Germinal center (tissue), 1 donor: ENCODE results near the gene MAP3K2.
A peak's percentile ranks its signal among the peaks of the same experiment; 100 is the strongest.

Source experiments
- DNase-seq: peaks from one replicate; pipeline ENCODE4 v3.0.0; 2012; ENCODE audit warnings: mixed read lengths, low spot score

MAP3K2 gene, protein sequence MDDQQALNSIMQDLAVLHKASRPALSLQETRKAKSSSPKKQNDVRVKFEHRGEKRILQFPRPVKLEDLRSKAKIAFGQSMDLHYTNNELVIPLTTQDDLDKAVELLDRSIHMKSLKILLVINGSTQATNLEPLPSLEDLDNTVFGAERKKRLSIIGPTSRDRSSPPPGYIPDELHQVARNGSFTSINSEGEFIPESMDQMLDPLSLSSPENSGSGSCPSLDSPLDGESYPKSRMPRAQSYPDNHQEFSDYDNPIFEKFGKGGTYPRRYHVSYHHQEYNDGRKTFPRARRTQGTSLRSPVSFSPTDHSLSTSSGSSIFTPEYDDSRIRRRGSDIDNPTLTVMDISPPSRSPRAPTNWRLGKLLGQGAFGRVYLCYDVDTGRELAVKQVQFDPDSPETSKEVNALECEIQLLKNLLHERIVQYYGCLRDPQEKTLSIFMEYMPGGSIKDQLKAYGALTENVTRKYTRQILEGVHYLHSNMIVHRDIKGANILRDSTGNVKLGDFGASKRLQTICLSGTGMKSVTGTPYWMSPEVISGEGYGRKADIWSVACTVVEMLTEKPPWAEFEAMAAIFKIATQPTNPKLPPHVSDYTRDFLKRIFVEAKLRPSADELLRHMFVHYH

DNA sequence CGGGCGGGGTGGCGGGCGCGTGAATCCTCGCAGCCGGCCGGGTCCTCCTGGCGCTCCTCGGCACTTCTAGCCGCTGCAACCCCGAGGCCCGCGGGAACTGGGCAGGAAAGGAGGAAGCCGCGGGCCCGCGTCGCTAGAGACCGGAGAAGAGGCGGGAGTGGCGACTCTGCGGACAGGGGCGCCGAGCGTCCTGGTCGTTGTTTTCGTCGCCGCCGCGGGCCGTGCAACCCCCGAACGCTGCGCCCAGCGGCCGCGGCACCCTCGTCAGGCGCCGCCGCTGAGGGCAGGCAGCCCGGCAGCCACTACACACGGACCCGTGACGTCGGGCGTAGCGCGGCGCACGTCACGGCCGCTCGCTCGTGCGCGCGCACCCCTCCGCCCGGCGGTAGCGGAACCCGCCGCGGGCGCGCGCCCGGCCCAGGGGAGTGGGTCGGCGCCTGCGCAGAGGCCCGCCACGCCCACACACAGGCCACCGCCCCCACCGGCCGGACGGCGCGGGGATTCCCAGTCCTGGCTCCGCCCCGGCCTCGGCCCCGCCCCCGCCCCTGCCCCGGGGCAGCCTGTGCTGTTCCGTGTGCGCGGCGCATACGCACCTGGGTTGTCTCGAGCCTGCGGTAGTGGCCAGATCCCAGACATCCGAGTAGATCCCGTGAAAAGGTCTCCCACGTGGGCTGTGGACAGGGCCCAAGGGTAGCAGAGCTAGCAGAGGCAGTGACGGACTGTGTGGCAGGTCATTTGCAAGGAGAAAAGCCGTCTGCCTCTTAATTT is at the start of gene MAP3K2:
Gene MAP3K2 (minus strand): TSS at position 321 of the 768 bp plus-strand sequence. CDS start 44,846 bp downstream, outside the sequence.
- peak; percentile 99 for DNase-seq

DNA sequence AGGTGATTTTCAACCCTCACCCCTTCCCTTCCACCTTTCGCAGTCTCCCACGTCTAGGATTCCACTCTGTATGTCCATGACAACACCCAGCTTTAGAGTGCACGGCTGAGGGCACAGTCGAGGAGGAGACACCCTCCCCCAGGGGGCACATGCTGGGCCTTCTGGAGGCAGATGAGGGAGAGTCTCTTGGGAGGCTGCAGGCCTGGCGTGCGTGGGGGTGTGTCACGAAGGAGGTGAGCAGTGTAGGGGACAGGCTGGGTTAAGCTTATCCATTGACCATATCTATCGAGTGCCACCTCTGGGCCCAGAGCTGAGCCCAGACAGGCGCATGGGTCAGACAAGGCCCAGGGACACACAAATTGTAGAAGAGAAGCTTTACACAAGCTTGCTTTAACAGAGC is 49.3 kb upstream of the MAP3K2 start:
- DNase-seq = no peak

DNA sequence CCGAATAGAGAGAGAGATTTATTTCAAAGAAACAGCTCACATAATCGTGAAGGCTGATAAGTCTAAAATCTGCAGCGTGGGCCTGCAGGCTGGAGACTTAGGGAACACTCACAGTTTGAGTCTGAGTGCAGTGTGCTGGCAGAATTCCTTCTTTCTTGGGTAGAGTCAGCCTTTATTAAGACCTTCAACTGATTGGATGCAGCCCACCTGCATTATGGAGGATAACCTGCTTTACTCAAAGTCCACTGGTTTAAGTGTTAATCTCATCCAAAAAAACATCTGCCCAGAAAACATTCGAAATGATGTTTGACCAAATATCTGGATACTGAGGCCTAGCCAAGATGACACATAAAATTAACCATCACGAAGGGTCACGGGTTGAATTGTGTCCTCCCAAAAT is 46.7 kb upstream of the MAP3K2 start:
- no peak for DNase-seq

DNA sequence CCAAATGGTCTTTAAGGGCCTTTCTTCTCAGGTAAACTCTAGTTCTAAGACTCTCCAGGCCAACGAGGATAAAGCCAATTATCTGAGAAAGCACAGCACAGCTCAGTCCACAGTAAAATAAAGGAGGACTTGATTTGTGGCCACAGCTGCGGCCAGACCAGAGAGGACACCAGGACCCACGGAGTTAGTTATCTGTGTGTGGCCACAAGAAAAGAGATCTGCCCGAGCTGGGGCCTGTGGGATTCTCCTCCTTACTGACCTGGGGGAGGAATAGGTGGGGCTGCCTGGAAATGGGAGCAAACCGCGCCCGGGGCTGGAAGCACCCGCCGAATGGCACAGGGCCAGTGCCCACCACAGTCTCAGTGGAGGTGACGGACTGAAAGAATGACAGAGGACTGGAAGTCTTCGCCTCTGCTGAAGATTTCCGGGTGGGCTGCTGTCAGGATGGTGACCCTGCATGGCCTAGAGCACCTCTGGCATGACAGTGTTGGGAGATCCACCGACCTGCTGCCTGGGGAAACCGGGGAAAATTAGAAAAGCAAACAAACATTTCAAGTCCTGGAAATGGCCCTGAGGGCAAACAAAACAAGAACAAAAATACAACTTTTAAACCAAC is 43.7 kb upstream of the MAP3K2 start:
- no peak for DNase-seq

DNA sequence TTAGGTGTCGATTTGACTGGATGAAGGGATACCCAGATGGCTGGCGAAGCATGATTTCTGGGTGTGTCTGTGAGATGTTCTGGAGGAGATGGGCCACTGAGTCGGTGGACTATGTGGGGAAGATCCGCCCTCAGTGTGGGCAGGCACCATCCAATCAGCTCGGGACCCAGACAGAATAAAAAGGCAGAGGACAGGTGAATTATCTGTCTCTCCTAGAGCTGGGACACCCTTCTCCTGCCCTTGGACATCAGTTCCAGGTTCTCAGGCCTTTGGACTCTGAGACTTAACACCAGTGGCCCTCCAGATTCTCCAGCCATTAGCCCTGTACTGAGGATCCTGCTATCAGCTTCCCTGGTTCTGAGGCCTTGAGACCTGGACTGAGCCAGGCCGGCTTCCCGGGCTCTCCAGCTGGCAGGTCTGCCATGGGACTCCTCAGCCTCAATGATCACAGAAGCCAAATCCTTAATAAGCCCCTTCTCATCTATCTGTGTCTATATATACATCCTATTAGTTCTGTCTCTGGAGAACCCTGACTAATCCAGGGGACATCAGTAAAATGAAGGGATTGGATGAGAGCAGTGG is 42.2 kb upstream of the MAP3K2 start:
- no peak for DNase-seq

DNA sequence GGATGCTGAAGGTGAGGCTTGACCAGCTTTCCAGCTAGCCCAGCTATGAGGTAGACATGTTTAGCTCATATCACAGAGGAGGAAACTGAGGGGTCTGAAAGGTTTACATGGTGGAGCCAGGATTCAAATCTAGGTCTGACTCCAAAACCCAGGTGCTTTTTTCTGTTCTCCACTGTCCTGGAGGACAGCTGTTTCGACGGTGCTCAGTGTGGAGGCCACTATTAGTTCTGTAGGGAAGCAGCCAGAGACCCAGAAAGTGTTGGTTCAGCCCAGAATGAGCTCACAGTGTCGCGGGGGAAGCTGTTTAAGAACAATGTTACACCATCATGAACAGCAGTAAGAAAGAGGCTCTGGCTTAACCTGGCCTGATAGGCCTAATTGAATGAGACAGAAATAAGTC is 41.5 kb upstream of the MAP3K2 start:
- no peak for DNase-seq

DNA sequence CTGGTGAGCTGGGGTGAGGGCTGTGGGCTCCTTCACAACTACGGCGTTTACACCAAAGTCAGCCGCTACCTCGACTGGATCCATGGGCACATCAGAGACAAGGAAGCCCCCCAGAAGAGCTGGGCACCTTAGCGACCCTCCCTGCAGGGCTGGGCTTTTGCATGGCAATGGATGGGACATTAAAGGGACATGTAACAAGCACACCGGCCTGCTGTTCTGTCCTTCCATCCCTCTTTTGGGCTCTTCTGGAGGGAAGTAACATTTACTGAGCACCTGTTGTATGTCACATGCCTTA is 41.0 kb upstream of the MAP3K2 start:
- DNase-seq = no peak

DNA sequence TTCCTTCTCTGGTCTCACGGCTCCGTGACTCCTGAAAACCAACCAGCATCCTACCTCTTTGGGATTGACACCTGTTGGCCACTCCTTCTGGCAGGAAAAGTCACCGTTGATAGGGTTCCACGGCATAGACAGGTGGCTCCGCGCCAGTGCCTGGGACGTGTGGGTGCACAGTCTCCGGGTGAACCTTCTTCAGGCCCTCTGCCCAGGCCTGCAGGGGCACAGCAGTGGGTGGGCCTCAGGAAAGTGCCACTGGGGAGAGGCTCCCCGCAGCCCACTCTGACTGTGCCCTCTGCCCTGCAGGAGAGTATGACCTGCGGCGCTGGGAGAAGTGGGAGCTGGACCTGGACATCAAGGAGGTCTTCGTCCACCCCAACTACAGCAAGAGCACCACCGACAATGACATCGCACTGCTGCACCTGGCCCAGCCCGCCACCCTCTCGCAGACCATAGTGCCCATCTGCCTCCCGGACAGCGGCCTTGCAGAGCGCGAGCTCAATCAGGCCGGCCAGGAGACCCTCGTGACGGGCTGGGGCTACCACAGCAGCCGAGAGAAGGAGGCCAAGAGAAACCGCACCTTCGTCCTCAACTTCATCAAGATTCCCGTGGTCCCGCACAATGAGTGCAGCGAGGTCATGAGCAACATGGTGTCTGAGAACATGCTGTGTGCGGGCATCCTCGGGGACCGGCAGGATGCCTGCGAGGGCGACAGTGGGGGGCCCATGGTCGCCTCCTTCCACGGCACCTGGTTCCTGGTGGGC is 40.5 kb upstream of the MAP3K2 start:
- no peak for DNase-seq

DNA sequence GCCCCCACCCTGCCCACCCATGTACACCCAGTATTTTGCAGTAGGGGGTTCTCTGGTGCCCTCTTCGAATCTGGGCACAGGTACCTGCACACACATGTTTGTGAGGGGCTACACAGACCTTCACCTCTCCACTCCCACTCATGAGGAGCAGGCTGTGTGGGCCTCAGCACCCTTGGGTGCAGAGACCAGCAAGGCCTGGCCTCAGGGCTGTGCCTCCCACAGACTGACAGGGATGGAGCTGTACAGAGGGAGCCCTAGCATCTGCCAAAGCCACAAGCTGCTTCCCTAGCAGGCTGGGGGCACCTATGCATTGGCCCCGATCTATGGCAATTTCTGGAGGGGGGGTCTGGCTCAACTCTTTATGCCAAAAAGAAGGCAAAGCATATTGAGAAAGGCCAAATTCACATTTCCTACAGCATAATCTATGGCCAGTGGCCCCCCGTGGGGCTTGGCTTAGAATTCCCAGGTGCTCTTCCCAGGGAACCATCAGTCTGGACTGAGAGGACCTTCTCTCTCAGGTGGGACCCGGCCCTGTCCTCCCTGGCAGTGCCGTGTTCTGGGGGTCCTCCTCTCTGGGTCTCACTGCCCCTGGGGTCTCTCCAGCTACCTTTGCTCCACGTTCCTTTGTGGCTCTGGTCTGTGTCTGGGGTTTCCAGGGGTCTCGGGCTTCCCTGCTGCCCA is 39.7 kb upstream of the MAP3K2 start:
- DNase-seq = no peak

DNA sequence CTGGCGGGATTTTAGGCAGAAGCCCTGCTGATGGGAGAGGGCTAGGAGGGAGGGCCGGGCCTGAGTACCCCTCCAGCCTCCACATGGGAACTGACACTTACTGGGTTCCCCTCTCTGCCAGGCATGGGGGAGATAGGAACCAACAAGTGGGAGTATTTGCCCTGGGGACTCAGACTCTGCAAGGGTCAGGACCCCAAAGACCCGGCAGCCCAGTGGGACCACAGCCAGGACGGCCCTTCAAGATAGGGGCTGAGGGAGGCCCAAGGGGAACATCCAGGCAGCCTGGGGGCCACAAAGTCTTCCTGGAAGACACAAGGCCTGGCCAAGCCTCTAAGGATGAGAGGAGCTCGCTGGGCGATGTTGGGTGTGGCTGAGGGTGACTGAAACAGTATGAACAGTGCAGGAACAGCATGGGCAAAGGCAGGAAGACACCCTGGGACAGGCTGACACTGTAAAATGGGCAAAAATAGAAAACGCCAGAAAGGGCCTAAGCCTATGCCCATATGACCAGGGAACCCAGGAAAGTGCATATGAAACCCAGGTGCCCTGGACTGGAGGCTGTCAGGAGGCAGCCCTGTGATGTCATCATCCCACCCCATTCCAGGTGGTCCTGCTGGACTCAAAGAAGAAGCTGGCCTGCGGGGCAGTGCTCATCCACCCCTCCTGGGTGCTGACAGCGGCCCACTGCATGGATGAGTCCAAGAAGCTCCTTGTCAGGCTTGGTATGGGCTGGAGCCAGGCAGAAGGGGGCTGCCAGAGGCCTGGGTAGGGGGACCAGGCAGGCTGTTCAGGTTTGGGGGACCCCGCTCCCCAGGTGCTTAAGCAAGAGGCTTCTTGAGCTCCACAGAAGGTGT is 39.0 kb upstream of the MAP3K2 start:
- no peak for DNase-seq

DNA sequence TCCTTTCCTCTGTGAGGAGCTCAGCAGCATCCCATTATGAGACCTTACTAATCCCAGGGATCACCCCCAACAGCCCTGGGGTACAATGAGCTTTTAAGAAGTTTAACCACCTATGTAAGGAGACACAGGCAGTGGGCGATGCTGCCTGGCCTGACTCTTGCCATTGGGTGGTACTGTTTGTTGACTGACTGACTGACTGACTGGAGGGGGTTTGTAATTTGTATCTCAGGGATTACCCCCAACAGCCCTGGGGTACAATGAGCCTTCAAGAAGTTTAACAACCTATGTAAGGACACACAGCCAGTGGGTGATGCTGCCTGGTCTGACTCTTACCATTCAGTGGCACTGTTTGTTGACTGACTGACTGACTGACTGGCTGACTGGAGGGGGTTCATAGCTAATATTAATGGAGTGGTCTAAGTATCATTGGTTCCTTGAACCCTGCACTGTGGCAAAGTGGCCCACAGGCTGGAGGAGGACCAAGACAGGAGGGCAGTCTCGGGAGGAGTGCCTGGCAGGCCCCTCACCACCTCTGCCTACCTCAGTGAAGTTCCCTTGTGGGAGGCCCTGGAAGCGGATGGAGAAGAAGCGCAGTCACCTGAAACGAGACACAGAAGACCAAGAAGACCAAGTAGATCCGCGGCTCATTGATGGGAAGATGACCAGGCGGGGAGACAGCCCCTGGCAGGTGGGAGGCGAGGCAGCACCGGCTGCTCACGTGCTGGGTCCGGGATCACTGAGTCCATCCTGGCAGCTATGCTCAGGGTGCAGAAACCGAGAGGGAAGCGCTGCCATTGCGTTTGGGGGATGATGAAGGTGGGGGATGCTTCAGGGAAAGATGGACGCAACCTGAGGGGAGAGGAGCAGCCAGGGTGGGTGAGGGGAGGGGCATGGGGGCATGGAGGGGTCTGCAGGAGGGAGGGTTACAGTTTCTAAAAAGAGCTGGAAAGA is 38.0 kb upstream of the MAP3K2 start:
- no peak for DNase-seq

DNA sequence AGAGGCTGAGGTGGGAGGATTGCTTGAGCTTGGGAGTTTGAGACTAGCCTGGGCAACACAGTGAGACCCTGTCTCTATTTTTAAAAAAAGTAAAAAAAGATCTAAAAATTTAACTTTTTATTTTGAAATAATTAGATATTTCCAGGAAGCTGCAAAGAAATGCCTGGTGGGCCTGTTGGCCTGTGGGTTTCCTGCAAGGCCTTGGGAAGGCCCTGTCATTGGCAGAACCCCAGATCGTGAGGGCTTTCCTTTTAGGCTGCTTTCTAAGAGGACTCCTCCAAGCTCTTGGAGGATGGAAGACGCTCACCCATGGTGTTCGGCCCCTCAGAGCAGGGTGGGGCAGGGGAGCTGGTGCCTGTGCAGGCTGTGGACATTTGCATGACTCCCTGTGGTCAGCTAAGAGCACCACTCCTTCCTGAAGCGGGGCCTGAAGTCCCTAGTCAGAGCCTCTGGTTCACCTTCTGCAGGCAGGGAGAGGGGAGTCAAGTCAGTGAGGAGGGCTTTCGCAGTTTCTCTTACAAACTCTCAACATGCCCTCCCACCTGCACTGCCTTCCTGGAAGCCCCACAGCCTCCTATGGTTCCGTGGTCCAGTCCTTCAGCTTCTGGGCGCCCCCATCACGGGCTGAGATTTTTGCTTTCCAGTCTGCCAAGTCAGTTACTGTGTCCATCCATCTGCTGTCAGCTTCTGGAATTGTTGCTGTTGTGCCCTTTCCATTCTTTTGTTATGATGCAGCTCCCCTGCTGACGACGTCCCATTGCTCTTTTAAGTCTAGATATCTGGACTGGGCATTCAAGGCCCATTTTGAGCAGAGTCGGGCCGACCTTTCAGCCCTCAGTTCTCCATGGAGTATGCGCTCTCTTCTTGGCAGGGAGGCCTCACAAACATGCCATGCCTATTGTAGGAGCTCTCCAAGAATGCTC is 37.1 kb upstream of the MAP3K2 start:
- DNase-seq = no peak

DNA sequence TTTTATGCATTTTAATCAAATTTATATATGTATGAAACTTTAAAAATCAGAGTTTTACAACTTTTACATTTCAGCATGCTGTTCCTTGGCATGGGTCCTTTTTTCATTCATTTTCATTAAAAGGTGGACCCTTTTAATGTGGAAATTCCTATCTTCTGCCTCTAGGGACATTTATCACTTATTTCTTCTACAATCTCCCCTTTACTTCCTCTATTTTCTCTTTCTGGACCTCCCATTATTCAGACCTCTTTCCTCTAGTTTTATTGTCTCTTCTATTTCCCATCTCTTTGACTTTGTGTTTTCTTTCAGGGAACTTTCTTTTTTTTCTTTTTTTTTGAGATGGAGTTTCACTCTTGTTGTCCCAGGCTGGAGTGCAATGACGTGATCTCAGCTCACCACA is 36.1 kb upstream of the MAP3K2 start:
- no peak for DNase-seq

DNA sequence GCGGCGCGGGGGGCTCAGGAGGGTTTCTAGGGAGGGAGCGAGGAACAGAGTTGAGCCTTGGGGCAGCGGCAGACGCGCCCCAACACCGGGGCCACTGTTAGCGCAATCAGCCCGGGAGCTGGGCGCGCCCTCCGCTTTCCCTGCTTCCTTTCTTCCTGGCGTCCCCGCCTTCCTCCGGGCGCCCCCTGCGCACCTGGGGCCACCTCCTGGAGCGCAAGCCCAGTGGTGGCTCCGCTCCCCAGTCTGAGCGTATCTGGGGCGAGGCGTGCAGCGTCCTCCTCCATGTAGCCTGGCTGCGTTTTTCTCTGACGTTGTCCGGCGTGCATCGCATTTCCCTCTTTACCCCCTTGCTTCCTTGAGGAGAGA is 35.7 kb upstream of the MAP3K2 start:
- DNase-seq = no peak

DNA sequence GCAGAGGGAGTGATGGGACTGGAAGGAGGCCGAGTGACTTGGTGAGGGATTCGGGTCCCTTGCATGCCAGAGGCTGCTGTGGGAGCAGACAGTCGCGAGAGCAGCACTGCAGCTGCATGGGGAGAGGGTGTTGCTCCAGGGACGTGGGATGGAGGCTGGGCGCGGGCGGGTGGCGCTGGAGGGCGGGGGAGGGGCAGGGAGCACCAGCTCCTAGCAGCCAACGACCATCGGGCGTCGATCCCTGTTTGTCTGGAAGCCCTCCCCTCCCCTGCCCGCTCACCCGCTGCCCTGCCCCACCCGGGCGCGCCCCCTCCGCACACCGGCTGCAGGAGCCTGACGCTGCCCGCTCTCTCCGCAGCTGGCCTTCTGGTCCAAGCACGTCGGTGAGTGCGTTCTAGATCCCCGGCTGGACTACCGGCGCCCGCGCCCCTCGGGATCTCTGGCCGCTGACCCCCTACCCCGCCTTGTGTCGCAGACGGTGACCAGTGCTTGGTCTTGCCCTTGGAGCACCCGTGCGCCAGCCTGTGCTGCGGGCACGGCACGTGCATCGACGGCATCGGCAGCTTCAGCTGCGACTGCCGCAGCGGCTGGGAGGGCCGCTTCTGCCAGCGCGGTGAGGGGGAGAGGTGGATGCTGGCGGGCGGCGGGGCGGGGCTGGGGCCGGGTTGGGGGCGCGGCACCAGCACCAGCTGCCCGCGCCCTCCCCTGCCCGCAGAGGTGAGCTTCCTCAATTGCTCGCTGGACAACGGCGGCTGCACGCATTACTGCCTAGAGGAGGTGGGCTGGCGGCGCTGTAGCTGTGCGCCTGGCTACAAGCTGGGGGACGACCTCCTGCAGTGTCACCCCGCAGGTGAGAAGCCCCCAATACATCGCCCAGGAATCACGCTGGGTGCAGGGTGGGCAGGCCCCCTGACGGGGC is 35.0 kb upstream of the MAP3K2 start:
- peak; percentile 62 for DNase-seq

DNA sequence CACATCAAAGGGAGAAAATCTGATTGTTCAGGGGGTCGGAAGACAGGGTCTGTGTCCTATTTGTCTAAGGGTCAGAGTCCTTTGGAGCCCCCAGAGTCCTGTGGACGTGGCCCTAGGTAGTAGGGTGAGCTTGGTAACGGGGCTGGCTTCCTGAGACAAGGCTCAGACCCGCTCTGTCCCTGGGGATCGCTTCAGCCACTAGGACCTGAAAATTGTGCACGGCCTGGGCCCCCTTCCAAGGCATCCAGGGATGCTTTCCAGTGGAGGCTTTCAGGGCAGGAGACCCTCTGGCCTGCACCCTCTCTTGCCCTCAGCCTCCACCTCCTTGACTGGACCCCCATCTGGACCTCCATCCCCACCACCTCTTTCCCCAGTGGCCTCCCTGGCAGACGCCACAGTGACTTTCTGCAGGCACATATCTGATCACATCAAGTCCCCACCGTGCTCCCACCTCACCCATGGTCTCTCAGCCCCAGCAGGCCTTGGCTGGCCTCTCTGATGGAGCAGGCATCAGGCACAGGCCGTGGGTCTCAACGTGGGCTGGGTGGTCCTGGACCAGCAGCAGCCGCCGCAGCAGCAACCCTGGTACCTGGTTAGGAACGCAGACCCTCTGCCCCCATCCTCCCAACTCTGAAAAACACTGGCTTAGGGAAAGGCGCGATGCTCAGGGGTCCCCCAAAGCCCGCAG is 34.2 kb upstream of the MAP3K2 start:
- DNase-seq = no peak
